Fibroblast of lung (primary cell): Measurements from ENCODE around the gene CACNA1H. TPM values are rescaled to one million over a fixed set of nuclear protein-coding genes. Genes with fewer than 3 reads are reported as not detected.

Source experiments
- DNase-seq, 2 donors: peaks; one replicate each; pipeline versions ENCODE4 v3.0.0 to v3.0.0-alpha.2; 2010; ENCODE audit warnings: low read depth in 2 of 2
- H2AFZ ChIP-seq: 2 replicates; pipeline ENCODE4 v1.5.1; 2012; ENCODE audit warnings: low read length, control low read depth, inconsistent platforms
- H3K27ac ChIP-seq: 2 replicates; pipeline ENCODE4 v1.5.1; 2011; ENCODE audit warnings: low read length, control low read depth; ENCODE audit not compliant: insufficient read depth
- H3K27me3 ChIP-seq: 2 replicates; pipeline ENCODE4 v1.5.1; 2011; ENCODE audit warnings: mild to moderate bottlenecking, low read length; ENCODE audit not compliant: control insufficient read depth, insufficient read depth
- H3K36me3 ChIP-seq: 2 replicates; pipeline ENCODE4 v1.5.1; 2011; ENCODE audit warnings: low read length; ENCODE audit not compliant: control insufficient read depth, insufficient read depth
- H3K4me1 ChIP-seq: 2 replicates; pipeline ENCODE4 v1.5.1; 2011; ENCODE audit warnings: low read length; ENCODE audit not compliant: control insufficient read depth, insufficient read depth; ENCODE audit errors: extremely low read depth
- H3K4me2 ChIP-seq: 2 replicates; pipeline ENCODE4 v1.5.1; 2011; ENCODE audit warnings: low read length, control low read depth; ENCODE audit not compliant: insufficient read depth; ENCODE audit errors: extremely low read depth
- H3K4me3 ChIP-seq, 4 experiments: fragments of 200-600 bp in 1 of 4; sonication (generic) in 1 of 4; replicated peaks in 1 of 4; 2 replicates each; pipeline ENCODE4 v1.5.1; 2011 to 2016; ENCODE audit warnings: low read length in 4 of 4, low read depth in 3 of 4, mild to moderate bottlenecking in 3 of 4, control low read depth in 2 of 4, inconsistent platforms in 1 of 4, mixed read lengths in 1 of 4; ENCODE audit not compliant: insufficient read depth in 1 of 4; ENCODE audit errors: control extremely low read depth in 1 of 4
- H3K79me2 ChIP-seq: 2 replicates; pipeline ENCODE4 v1.5.1; 2012; ENCODE audit warnings: mild to moderate bottlenecking, low read length, inconsistent platforms; ENCODE audit not compliant: control insufficient read depth, insufficient read depth
- H3K9ac ChIP-seq: 2 replicates; pipeline ENCODE4 v1.5.1; 2011; ENCODE audit warnings: mild to moderate bottlenecking, low read length, control low read depth; ENCODE audit not compliant: insufficient read depth
- H3K9me3 ChIP-seq: 2 replicates; pipeline ENCODE4 v1.5.1; 2012; ENCODE audit warnings: low read depth, low read length; ENCODE audit not compliant: control insufficient read depth, insufficient read depth
- H4K20me1 ChIP-seq: 2 replicates; pipeline ENCODE4 v1.5.1; 2011; ENCODE audit warnings: low read length; ENCODE audit not compliant: control insufficient read depth, insufficient read depth; ENCODE audit errors: extremely low read depth
- EZH2 ChIP-seq: IDR thresholded peaks from 2 replicates; pipeline ENCODE4 v1.5.1; 2012; ENCODE audit warnings: low read length, control low read depth, mild to moderate bottlenecking; ENCODE audit errors: missing control alignments
- polyA plus RNA-seq, 2 donors: library from polyadenylated mRNA; depleted of rRNA in 1 of 2; stranded (reverse) in 1 of 2; unstranded in 1 of 2; fragments of >200 nt; gene quantifications; 2 replicates each; pipeline ENCODE4 v1.2.1, GENCODE V29; 2011 to 2012; ENCODE audit warnings: missing spikeins in 1 of 2
- total RNA-seq: library from RNA; depleted of rRNA; stranded (reverse); fragments of >200 nt; gene quantifications from 2 replicates; pipeline ENCODE4 v1.2.1, GENCODE V29; 2014
- TF ChIP-seq, protein P1 (sequence below), 2 donors: IDR thresholded peaks in 1 of 2; conservative IDR thresholded peaks in 1 of 2; 1 replicate in 1 of 2; 2 replicates in 1 of 2; pipeline ENCODE4 v1.5.1; 2011 to 2012; ENCODE audit warnings: low read length in 2 of 2, control low read depth in 1 of 2, inconsistent platforms in 1 of 2, low read depth in 1 of 2, mild to moderate bottlenecking in 1 of 2

The CACNA1H gene
- total and polyA plus RNA-seq, 2 donors (not counting 1 experiment from before 2014, with no cell fraction given): 1.2 to 10.5 TPM

DNA sequence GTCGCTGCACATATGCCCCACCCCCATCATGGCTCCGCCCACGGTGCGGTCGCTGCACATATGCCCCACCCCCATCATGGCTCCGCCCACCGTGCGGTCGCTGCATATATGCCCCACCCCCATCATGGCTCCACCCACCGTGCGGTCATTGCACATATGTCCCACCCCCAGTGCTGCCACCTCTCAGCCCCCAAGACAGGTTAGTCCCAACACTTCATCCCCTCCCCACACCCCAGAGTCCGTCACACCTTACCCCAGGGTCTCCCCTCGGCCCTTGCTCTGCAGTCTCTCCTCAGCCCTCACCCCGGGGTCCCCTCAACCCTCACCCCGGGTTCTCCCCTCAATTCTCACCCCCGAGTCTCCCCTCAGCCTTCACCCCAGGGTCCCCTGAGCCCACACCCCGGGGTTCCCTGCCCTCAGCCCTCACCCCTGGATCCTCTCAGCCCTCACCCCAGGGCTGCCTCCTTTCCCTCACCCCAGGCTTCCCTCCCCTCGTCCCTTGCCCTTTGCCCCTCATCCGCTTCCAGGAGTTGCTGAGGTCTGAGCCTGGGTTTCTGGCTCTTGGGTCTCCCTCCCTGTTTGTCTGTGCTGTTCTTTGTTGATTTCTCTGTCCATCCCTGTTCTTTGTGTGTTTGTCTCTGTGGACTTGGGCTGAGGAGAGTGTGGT lies 46.6 kb downstream of the CACNA1H start:
- H3K4me2 ChIP-seq: no peak overlapping the region
- no peak overlapping the region for H2AFZ ChIP-seq
- no peak for DNase-seq
- no peak overlapping the region for H3K9ac ChIP-seq
- H3K36me3 ChIP-seq: no peaks in the 10 kb centered on the region
- H4K20me1 ChIP-seq: no peaks in the 10 kb centered on the region
- no peak overlapping the region for H3K4me3 ChIP-seq
- no peak overlapping the region for H3K27ac ChIP-seq
- no peaks in the 10 kb centered on the region for H3K9me3 ChIP-seq
- H3K79me2 ChIP-seq: no peaks in the 10 kb centered on the region
- no peak for TF ChIP-seq EZH2
- TF ChIP-seq, protein P1, sequence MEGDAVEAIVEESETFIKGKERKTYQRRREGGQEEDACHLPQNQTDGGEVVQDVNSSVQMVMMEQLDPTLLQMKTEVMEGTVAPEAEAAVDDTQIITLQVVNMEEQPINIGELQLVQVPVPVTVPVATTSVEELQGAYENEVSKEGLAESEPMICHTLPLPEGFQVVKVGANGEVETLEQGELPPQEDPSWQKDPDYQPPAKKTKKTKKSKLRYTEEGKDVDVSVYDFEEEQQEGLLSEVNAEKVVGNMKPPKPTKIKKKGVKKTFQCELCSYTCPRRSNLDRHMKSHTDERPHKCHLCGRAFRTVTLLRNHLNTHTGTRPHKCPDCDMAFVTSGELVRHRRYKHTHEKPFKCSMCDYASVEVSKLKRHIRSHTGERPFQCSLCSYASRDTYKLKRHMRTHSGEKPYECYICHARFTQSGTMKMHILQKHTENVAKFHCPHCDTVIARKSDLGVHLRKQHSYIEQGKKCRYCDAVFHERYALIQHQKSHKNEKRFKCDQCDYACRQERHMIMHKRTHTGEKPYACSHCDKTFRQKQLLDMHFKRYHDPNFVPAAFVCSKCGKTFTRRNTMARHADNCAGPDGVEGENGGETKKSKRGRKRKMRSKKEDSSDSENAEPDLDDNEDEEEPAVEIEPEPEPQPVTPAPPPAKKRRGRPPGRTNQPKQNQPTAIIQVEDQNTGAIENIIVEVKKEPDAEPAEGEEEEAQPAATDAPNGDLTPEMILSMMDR (conservative IDR thresholded peaks at IDR 0.05 in 1 of 2, IDR thresholded peaks at IDR 0.05 in 1 of 2; ENCODE audit: low read depth in 1 of 2, low read length in 2 of 2): no peak
- H3K4me1 ChIP-seq: no peaks in the 10 kb centered on the region
- H3K27me3 ChIP-seq: no peaks in the 10 kb centered on the region

DNA sequence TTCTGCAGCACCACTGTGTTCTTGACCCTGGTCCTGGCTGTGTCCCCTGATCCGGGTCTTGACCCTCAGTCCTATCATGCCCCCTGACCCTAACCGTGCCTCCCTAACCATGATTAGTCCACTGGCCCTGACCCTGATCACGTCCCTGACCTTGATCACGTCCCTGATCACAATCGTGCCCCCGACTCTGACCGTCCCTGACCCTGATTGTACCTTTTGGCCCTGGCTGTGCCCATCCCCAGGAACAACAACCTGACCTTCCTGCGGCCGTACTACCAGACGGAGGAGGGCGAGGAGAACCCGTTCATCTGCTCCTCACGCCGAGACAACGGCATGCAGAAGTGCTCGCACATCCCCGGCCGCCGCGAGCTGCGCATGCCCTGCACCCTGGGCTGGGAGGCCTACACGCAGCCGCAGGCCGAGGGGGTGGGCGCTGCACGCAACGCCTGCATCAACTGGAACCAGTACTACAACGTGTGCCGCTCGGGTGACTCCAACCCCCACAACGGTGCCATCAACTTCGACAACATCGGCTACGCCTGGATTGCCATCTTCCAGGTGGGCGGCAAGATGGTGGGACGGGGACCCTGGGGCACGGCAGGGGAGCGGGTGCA lies 47.2 kb downstream of the CACNA1H start:
- no peaks in the 10 kb centered on the region for H3K9me3 ChIP-seq
- no peak overlapping the region for H3K9ac ChIP-seq
- no peak for DNase-seq
- no peak overlapping the region for H3K4me2 ChIP-seq
- H3K36me3 ChIP-seq: no peaks in the 10 kb centered on the region
- H3K27ac ChIP-seq: no peak overlapping the region
- TF ChIP-seq, protein P1 (conservative IDR thresholded peaks at IDR 0.05 in 1 of 2, IDR thresholded peaks at IDR 0.05 in 1 of 2; ENCODE audit: low read depth in 1 of 2, low read length in 2 of 2): no peak
- TF ChIP-seq EZH2: no peak
- no peaks in the 10 kb centered on the region for H4K20me1 ChIP-seq
- H3K4me3 ChIP-seq: no peak overlapping the region
- H3K4me1 ChIP-seq: no peaks in the 10 kb centered on the region
- H3K79me2 ChIP-seq: no peaks in the 10 kb centered on the region
- no peak overlapping the region for H2AFZ ChIP-seq
- no peaks in the 10 kb centered on the region for H3K27me3 ChIP-seq

DNA sequence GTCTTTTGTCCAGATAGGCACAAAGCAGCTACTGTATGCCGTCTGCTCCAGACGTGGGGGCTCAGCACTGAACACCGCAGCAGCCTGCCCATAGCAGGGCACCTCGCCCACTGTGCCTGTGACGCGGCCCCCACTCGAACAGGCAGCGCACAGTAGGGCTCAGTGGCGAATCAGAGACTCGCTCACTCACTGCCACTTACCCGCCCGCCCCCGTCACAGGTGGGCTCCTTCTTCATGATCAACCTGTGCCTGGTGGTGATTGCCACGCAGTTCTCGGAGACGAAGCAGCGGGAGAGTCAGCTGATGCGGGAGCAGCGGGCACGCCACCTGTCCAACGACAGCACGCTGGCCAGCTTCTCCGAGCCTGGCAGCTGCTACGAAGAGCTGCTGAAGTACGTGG lies 48.5 kb downstream of the CACNA1H start:
- H3K9ac ChIP-seq: no peak overlapping the region
- H3K27ac ChIP-seq: no peak overlapping the region
- H4K20me1 ChIP-seq: no peaks in the 10 kb centered on the region
- no peaks in the 10 kb centered on the region for H3K79me2 ChIP-seq
- no peaks in the 10 kb centered on the region for H3K4me1 ChIP-seq
- TF ChIP-seq, protein P1 (conservative IDR thresholded peaks at IDR 0.05 in 1 of 2, IDR thresholded peaks at IDR 0.05 in 1 of 2; ENCODE audit: low read depth in 1 of 2, low read length in 2 of 2): no peak
- TF ChIP-seq EZH2: no peak
- no peaks in the 10 kb centered on the region for H3K36me3 ChIP-seq
- no peak overlapping the region for H3K4me2 ChIP-seq
- no peaks in the 10 kb centered on the region for H3K9me3 ChIP-seq
- no peak overlapping the region for H2AFZ ChIP-seq
- H3K4me3 ChIP-seq: no peak overlapping the region
- H3K27me3 ChIP-seq: no peaks in the 10 kb centered on the region
- no peak for DNase-seq
